Heart right ventricle (tissue), 16 donors: ENCODE results near the gene ZHX3. TPM values are rescaled to one million over a fixed set of nuclear protein-coding genes. Genes with fewer than 3 reads are reported as not detected.

Source experiments
- ATAC-seq, 8 donors: fragments of 200-7000 bp; cut with Tn5 transposase; one replicate each; pipeline ENCODE4 v1.9.1; 2020; ENCODE audit warnings: mild to moderate bottlenecking in 8 of 8, moderate library complexity in 8 of 8, moderate number of reproducible peaks in 1 of 8
- DNase-seq, 2 donors: peaks; one replicate each; pipeline ENCODE4 v3.0.0-alpha.2; 2020
- H3K27ac ChIP-seq, 10 donors: fragments of 200-600 bp; sonication (generic) in 2 of 10; one replicate each; pipeline versions ENCODE4 v1.5.0 to v1.8.0; 2020 to 2022; ENCODE audit warnings: mild to moderate bottlenecking in 3 of 10
- H3K27me3 ChIP-seq, 7 donors: fragments of 200-600 bp; one replicate each; pipeline ENCODE4 v1.8.0; 2021 to 2022; ENCODE audit warnings: mild to moderate bottlenecking in 2 of 7
- H3K36me3 ChIP-seq, 9 donors: fragments of 200-600 bp; sonication (generic) in 1 of 9; one replicate each; pipeline versions ENCODE4 v1.5.0 to v1.8.0; 2020 to 2022; ENCODE audit warnings: mild to moderate bottlenecking in 2 of 9
- H3K4me1 ChIP-seq, 9 donors: fragments of 200-600 bp; sonication (generic) in 1 of 9; one replicate each; pipeline versions ENCODE4 v1.5.0 to v1.8.0; 2020 to 2022; ENCODE audit warnings: mild to moderate bottlenecking in 4 of 9
- H3K4me3 ChIP-seq, 10 donors: fragments of 200-600 bp; sonication (generic) in 2 of 10; one replicate each; pipeline versions ENCODE4 v1.5.0 to v1.8.0; 2020 to 2022; ENCODE audit warnings: mild to moderate bottlenecking in 7 of 10, moderate library complexity in 2 of 10
- H3K9me3 ChIP-seq, 11 donors: fragments of 200-600 bp in 10 of 11; sonication (generic) in 2 of 11; one replicate each; pipeline versions ENCODE4 v1.5.0 to v1.8.0; 2013 to 2022; ENCODE audit warnings: mild to moderate bottlenecking in 2 of 11, control low read depth in 1 of 11, moderate library complexity in 1 of 11
- CTCF ChIP-seq, 9 donors: fragments of 200-600 bp; sonication (generic) in 2 of 9; IDR thresholded peaks; one replicate each; pipeline versions ENCODE4 v1.5.0 to v1.8.0; 2021 to 2022; ENCODE audit warnings: antibody characterized with exemption in 9 of 9, mild to moderate bottlenecking in 5 of 9, moderate library complexity in 1 of 9
- WGBS, 2 donors: extraction: QIAGEN DNeasy Blood & Tissue Kit; methylation state at CpG; one replicate each; pipeline ENCODE4 v1.1.7; 2013; ENCODE audit warnings: inconsistent platforms in 1 of 2; 5-methylcytosine and 5-hydroxymethylcytosine counted together
- intact Hi-C, 10 donors: fragments of 100-400 bp; cut with DNase I; formaldehyde crosslinking; loops; one replicate each; pipeline versions ENCODE4 v1.11.1 to v1.14.2; 2022
- polyA plus RNA-seq, 2 donors: library from polyadenylated mRNA; stranded (reverse); fragments of 200-250 nt; gene quantifications; one replicate each; pipeline ENCODE4 v1.2.3, GENCODE V29; 2013
- total RNA-seq, 10 donors: library from RNA; stranded (reverse); fragmentation: NEBNext Ultra II Directional in 3 of 10; extraction: Animal tissue kit (Norgen Biotek cat#: 25700) in 3 of 10; gene quantifications; one replicate each; pipeline versions ENCODE4 v1.2.1 to v1.2.4, GENCODE V29; 2021 to 2023
- donor health status: Arrhythmogenic right ventricular cardiomyopathy.
- donor health status: ischemic (EF 13 %, LVEDD 7.1; RV severe dilation, severe dysfunction).
- donor health status: healthy with polysubstance abuse.
- donor health status: DM: no; HTN: yes; CAD: no.
- donor health status: DM: no; HTN: no; CAD: no.
- donor health status: ischemic (EF 25% LVEDD 6.9; RV normal size, moderate dysfunction).
- donor health status: ischemic (EF 25% LVEDD 5.7; RV mildly dilated, moderate dysfunction).
- donor health status: healthy.
- donor health status: DM: yes; HTN: yes; CAD: no.
- donor health status: Ischemic cardiomyopathy.
- donor health status: ischemic (EF 35%, LVEDD 5.7; RV mildly dilated, moderate dysfunction).
- donor health status: nonischemic (EF 11% LVEDD 7.7; RV severe dilation, severe dysfunction).
- donor health status: DM: yes; HTN: yes; CAD: no.
- donor health status: PGD.
- donor health status: ischemic (EF 29% LVEDD 5.4; RV normal size, mild dysfunction).
- donor health status: nonischemic (EF 23%, LVEDD 6.1; RV moderate dilation, normal function).

ZHX3 gene
- total and polyA plus RNA-seq, 12 donors = 6.5 to 51.8 (median 30.4) TPM

GRCh38 chr20:41287327-41287726, 30.2 kb downstream of the ZHX3 start:
- H3K4me1 ChIP-seq = peaks cover 0 to 9% (median under 1%) of the 10 kb centered on the region in 9 donors
- H3K9me3 ChIP-seq = peaks cover 0 to 21% (median 6%) of the 10 kb centered on the region in 11 donors
- ATAC-seq = peak in 1 of 8 donors; percentile 72
- no peak for TF ChIP-seq CTCF (IDR thresholded peaks at IDR 0.05)
- DNase-seq = no peak
- intact Hi-C loops = no loop called here
- WGBS, 2 donors = 95 to 99% methylated on average over 2 of the region's 2 CpGs
- no peaks in the 10 kb centered on the region for H3K27me3 ChIP-seq
- no peak overlapping the region for H3K4me3 ChIP-seq
- H3K27ac ChIP-seq = no peak overlapping the region
- H3K36me3 ChIP-seq = peaks cover 0 to 9% (median 0%) of the 10 kb centered on the region in 9 donors

- no peak for TF ChIP-seq CTCF (IDR thresholded peaks at IDR 0.05)
- Histone ChIP-seq H3K4me1 (peaks cover 0 to 9% (median 0%) of the 10 kb centered on the region in 9 donors), H3K36me3 (peaks cover 0 to 9% (median 0%) of the 10 kb centered on the region in 9 donors), H3K4me3 (no peak overlapping the region), H3K27ac (no peak overlapping the region), H3K9me3 (peaks cover 0 to 21% (median 6%) of the 10 kb centered on the region in 11 donors), H3K27me3 (no peaks in the 10 kb centered on the region)
- DNase-seq = no peak
- WGBS, 2 donors = 75 to 98% methylated on average over 2 of the region's 2 CpGs
- ATAC-seq = no peak
- intact Hi-C loops = no loop called here
These were observed 31.2 kb downstream of the ZHX3 start for GRCh38 chr20:41286240-41286851.

- Histone ChIP-seq H3K4me1 (peaks cover 0 to 56% (median 30%) of the 10 kb centered on the region in 9 donors), H3K27ac (peak overlapping the region in 7 of 10 donors; percentile 28 to 57 (median 36)), H3K9me3 (no peaks in the 10 kb centered on the region), H3K27me3 (no peaks in the 10 kb centered on the region), H3K4me3 (no peak overlapping the region), H3K36me3 (no peaks in the 10 kb centered on the region)
- 50 to 60% methylated on average over 3 of the region's 3 CpGs for WGBS, 2 donors
- ATAC-seq = peak in 2 of 8 donors; percentile 26 to 66
- intact Hi-C loops = loop anchor here in 1 of 10 donors (5.0 kb wide), 1 partner anchor 33 kb away; no protein-coding TSS in a partner anchor
- TF ChIP-seq CTCF (IDR thresholded peaks at IDR 0.05) = no peak
- DNase-seq = no peak
These were observed 37.8 kb downstream of the ZHX3 start for GRCh38 chr20:41279546-41280225.

- intact Hi-C loops = loop anchor here in 1 of 10 donors (5.0 kb wide), 1 partner anchor 33 kb away; no protein-coding TSS in a partner anchor
- no peak overlapping the region for H3K4me3 ChIP-seq
- TF ChIP-seq CTCF (IDR thresholded peaks at IDR 0.05) = no peak
- peak overlapping the region in 5 of 10 donors; percentile 2 to 57 (median 39) for H3K27ac ChIP-seq
- no peaks in the 10 kb centered on the region for H3K27me3 ChIP-seq
- ATAC-seq (no peak), DNase-seq (no peak)
- peaks cover 0 to 63% (median 38%) of the 10 kb centered on the region in 9 donors for H3K4me1 ChIP-seq
- no peaks in the 10 kb centered on the region for H3K9me3 ChIP-seq
- WGBS, 2 donors = 85 to 86% methylated on average over 5 of the region's 5 CpGs
- no peaks in the 10 kb centered on the region for H3K36me3 ChIP-seq
These were observed 38.6 kb downstream of the ZHX3 start for GRCh38 chr20:41278936-41279335.
